ENCODE measurements around the gene GFM1.
A peak's percentile ranks its signal among the peaks of the same experiment; 100 is the strongest.

DNA sequence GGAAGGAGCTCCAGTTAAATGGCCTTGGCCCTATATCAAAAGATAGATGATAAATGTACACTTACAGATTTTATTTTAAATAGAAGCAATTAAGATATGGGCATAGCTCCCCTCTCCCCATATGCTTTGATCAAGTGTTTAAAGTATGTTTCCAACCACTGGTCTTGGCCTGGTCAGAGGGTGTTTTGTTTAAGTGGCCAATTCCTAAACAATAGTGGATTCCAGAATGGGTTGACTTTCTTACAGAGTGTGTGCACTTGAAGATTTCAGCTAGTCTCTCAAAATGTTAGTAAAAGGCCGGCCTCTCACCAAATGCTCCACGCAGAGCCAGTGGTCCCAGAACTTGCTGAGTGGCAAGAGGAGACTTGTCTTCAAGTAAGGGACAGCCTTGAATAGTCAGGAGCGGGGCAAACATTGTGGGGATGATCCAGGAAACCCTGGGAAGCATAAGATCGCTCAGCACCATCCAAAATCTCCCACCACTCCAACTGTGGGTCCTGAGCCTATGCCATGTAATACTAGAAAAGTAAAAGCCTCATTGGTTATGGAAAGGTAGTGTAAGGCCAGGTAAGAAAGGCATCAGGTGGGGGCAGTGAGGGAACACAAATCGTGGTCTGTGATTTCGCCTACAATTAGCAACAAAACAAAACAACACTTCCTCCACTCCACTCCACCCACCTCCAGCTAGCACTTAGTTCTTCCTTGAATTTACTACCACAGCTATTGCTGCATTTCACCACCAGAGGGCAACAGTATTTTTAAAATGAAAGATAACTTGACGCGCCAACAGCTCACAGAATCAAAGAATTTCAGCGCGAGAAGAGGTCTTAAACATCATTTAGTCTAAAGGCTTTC is 83.1 kb downstream of the GFM1 start:
- peak in 1 of 2 donors; percentile 23 for TF ChIP-seq POLR2AphosphoS5 (IDR thresholded peaks at IDR 0.05)
- TF ChIP-seq, protein P1, sequence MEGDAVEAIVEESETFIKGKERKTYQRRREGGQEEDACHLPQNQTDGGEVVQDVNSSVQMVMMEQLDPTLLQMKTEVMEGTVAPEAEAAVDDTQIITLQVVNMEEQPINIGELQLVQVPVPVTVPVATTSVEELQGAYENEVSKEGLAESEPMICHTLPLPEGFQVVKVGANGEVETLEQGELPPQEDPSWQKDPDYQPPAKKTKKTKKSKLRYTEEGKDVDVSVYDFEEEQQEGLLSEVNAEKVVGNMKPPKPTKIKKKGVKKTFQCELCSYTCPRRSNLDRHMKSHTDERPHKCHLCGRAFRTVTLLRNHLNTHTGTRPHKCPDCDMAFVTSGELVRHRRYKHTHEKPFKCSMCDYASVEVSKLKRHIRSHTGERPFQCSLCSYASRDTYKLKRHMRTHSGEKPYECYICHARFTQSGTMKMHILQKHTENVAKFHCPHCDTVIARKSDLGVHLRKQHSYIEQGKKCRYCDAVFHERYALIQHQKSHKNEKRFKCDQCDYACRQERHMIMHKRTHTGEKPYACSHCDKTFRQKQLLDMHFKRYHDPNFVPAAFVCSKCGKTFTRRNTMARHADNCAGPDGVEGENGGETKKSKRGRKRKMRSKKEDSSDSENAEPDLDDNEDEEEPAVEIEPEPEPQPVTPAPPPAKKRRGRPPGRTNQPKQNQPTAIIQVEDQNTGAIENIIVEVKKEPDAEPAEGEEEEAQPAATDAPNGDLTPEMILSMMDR (IDR thresholded peaks at IDR 0.05), result peak; percentile 89 to 95 (median 89)
- TF ChIP-seq POLR2A (IDR thresholded peaks at IDR 0.05; ENCODE audit: low read depth), result no peak
- TF ChIP-seq EP300 (IDR thresholded peaks at IDR 0.05), result no peak
